ENCODE results near the gene HCN4. TPM values are rescaled to one million over a fixed set of nuclear protein-coding genes. Genes with fewer than 3 reads are reported as not detected.

Gene HCN4
- polyA plus RNA-seq, 1 donor from 2014 or later = 4.0 TPM

- H4K20me1 ChIP-seq (ENCODE audit: insufficient read depth) = peaks cover 21% of the 10 kb centered on the region
- no peaks in the 10 kb centered on the region for H3K9me3 ChIP-seq (ENCODE audit: low read length)
- TF ChIP-seq SMC3 (conservative IDR thresholded peaks at IDR 0.05; ENCODE audit: poor library complexity) = no peak
- no peak for TF ChIP-seq RAD21 (conservative IDR thresholded peaks at IDR 0.05)
- no peak for TF ChIP-seq TAF1 (IDR thresholded peaks at IDR 0.05; ENCODE audit: low read depth)
- TF ChIP-seq MXI1 (conservative IDR thresholded peaks at IDR 0.05; ENCODE audit: poor library complexity, severe bottlenecking) = no peak
- no peak for TF ChIP-seq POLR2AphosphoS5 (IDR thresholded peaks at IDR 0.05)
- no peak for TF ChIP-seq CTCF (IDR thresholded peaks at IDR 0.05; ENCODE audit: poor library complexity, severe bottlenecking)
- TF ChIP-seq EZH2 (IDR thresholded peaks at IDR 0.05; ENCODE audit: borderline replicate concordance, insufficient read depth, low read length, poor library complexity, severe bottlenecking) = no peak
- TF ChIP-seq EP300 (conservative IDR thresholded peaks at IDR 0.05; ENCODE audit: poor library complexity, severe bottlenecking) = no peak
- no peak for TF ChIP-seq REST (IDR thresholded peaks at IDR 0.05; ENCODE audit: borderline replicate concordance)
- H3K27me3 ChIP-seq (ENCODE audit: insufficient read depth, low read depth, low read length) = peaks cover 19% of the 10 kb centered on the region
- H3K4me3 ChIP-seq (ENCODE audit: low read length) = no peak overlapping the region
- H3K9me2 ChIP-seq (ENCODE audit: insufficient read depth, low read length) = no peaks in the 10 kb centered on the region
- H3K27ac ChIP-seq (ENCODE audit: low read length) = no peak overlapping the region
- H3K36me3 ChIP-seq (ENCODE audit: insufficient read depth, low read length) = no peaks in the 10 kb centered on the region
- H2AFZ ChIP-seq (ENCODE audit: low read depth, low read length) = no peak overlapping the region
- no peaks in the 10 kb centered on the region for H3F3A ChIP-seq (ENCODE audit: insufficient read depth, low read length, poor library complexity, severe bottlenecking)
- no peak overlapping the region for H3K4me2 ChIP-seq (ENCODE audit: low read length)
- no peak overlapping the region for H3K9ac ChIP-seq (ENCODE audit: low read length)
- peaks cover 23% of the 10 kb centered on the region for H3K79me2 ChIP-seq (replicated peaks; ENCODE audit: insufficient read depth, low read length)
These were observed 1.4 kb upstream of the HCN4 start for GRCh38 chr15:73370151-73370550.

GRCh38 chr15:73369154-73369694 lies 466 bp upstream of the HCN4 start:
- H3K9me2 ChIP-seq (ENCODE audit: insufficient read depth, low read length) = no peaks in the 10 kb centered on the region

More at GRCh38 chr15:73369154-73369694, 466 bp upstream of the HCN4 start:
- no peak overlapping the region for H3K4me2 ChIP-seq (ENCODE audit: low read length)
- H3K4me3 ChIP-seq (ENCODE audit: low read length) = peak overlapping the region; percentile 93
- H3K79me2 ChIP-seq (replicated peaks; ENCODE audit: insufficient read depth, low read length) = peaks cover 33% of the 10 kb centered on the region
- H3F3A ChIP-seq (ENCODE audit: insufficient read depth, low read length, poor library complexity, severe bottlenecking) = no peaks in the 10 kb centered on the region
- H3K9ac ChIP-seq (ENCODE audit: low read length) = peak overlapping the region; percentile 77
- peaks cover 23% of the 10 kb centered on the region for H4K20me1 ChIP-seq (ENCODE audit: insufficient read depth)
- H3K9me3 ChIP-seq (ENCODE audit: low read length) = no peaks in the 10 kb centered on the region
- H3K27me3 ChIP-seq (ENCODE audit: insufficient read depth, low read depth, low read length) = peaks cover 19% of the 10 kb centered on the region
- no peaks in the 10 kb centered on the region for H3K36me3 ChIP-seq (ENCODE audit: insufficient read depth, low read length)
- no peak overlapping the region for H3K27ac ChIP-seq (ENCODE audit: low read length)
- peak overlapping the region; percentile 49 for H2AFZ ChIP-seq (ENCODE audit: low read depth, low read length)
- TF ChIP-seq RAD21 (conservative IDR thresholded peaks at IDR 0.05) (no peak), EZH2 (IDR thresholded peaks at IDR 0.05; ENCODE audit: borderline replicate concordance, insufficient read depth, low read length, poor library complexity, severe bottlenecking) (no peak), MXI1 (conservative IDR thresholded peaks at IDR 0.05; ENCODE audit: poor library complexity, severe bottlenecking) (no peak), CTCF (IDR thresholded peaks at IDR 0.05; ENCODE audit: poor library complexity, severe bottlenecking) (no peak), POLR2AphosphoS5 (IDR thresholded peaks at IDR 0.05) (no peak), TAF1 (IDR thresholded peaks at IDR 0.05; ENCODE audit: low read depth) (no peak)

Data from neural cell (in vitro differentiated cells).